ENCODE measurements around the gene LYRM4.
"Not testable (repeated sequence)": the region's sequence is repeated elsewhere in the genome, so short reads cannot be mapped to it uniquely, and the experiment has no call there.

Gene LYRM4

GRCh38 chr6:5139828-5140771 lies 120.7 kb downstream of the LYRM4 start:
- DNase-seq = no peak

GRCh38 chr6:5138995-5139827 lies 121.5 kb downstream of the LYRM4 start:
- DNase-seq = no peak

GRCh38 chr6:5136851-5137250 lies 123.9 kb downstream of the LYRM4 start:
- DNase-seq = no peak

GRCh38 chr6:5135788-5136376 lies 124.9 kb downstream of the LYRM4 start:
- peak; percentile 53 to 65 (median 62) for DNase-seq

GRCh38 chr6:5133943-5134342 lies 126.8 kb downstream of the LYRM4 start:
- DNase-seq = no peak

- DNase-seq = peak; percentile 78 to 85 (median 80)
These were observed 128.0 kb downstream of the LYRM4 start for GRCh38 chr6:5132731-5133130.

- no peak for DNase-seq
These were observed 130.4 kb downstream of the LYRM4 start for GRCh38 chr6:5130135-5130866.

GRCh38 chr6:5128351-5128750 lies 132.4 kb downstream of the LYRM4 start:
- DNase-seq = no peak

GRCh38 chr6:5127106-5127687 lies 133.6 kb downstream of the LYRM4 start:
- DNase-seq = no peak

GRCh38 chr6:5126214-5126613 lies 134.5 kb downstream of the LYRM4 start:
- no peak for DNase-seq

- no peak for DNase-seq
These were observed 135.4 kb downstream of the LYRM4 start for GRCh38 chr6:5125152-5126006.

GRCh38 chr6:5124526-5124925 lies 136.2 kb downstream of the LYRM4 start:
- DNase-seq = no peak

GRCh38 chr6:5123296-5124143 lies 137.2 kb downstream of the LYRM4 start:
- no peak for DNase-seq

GRCh38 chr6:5122504-5123112 lies 138.1 kb downstream of the LYRM4 start:
- no peak for DNase-seq

GRCh38 chr6:5121956-5122355 lies 138.8 kb downstream of the LYRM4 start:
- DNase-seq = no peak

GRCh38 chr6:5121479-5121878 lies 139.3 kb downstream of the LYRM4 start:
- DNase-seq = no peak

- DNase-seq = not testable (repeated sequence)
These were observed 140.2 kb downstream of the LYRM4 start for GRCh38 chr6:5120543-5120942.

- DNase-seq = no peak
These were observed 140.7 kb downstream of the LYRM4 start for GRCh38 chr6:5120011-5120410.

GRCh38 chr6:5119090-5119951 lies 141.4 kb downstream of the LYRM4 start:
- DNase-seq = no peak

Data from suppressor macrophage treated with lipopolysaccharide for 1 hour (primary cell).